NCI-H226 (cell line): ENCODE measurements around the gene SLC37A1.

Source experiments
- DNase-seq: peaks from one replicate; pipeline ENCODE4 v3.0.0-alpha.2; 2015

The SLC37A1 gene

DNA sequence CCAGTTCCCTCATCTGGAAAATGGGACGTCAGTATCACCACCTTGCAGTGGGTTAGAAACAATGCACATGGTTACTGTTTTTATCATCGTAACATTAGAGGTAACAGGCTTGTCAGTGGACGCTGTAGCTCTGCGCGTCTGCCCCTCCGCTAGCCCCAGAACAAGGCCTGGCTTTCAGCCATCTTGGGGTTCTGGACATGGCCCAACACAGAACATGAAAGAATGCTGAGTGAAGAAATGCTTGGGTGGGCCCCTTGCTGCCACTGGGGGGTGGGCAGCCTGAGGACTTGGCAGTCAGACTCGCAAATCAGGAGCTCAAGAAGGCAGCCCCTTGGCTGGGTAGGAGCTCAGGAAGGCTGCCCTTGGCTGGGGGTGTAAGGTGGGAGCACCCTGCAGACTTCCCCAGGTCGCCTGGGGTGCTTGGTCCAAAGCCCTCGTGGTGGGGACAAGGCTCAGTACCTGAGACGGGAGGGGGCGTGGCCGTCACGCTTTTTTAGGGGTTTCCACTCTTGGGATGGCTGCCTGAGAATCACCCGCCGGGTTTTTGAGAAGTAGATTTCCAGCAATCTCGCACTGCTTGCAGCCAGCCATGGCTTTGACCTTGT is 51.7 kb downstream of the SLC37A1 start:
- no peak for DNase-seq

GRCh38 chr21:42565886-42566523 is 52.4 kb downstream of the SLC37A1 start:
- no peak for DNase-seq

- DNase-seq = no peak
These were observed 53.0 kb downstream of the SLC37A1 start for GRCh38 chr21:42566524-42567213.

DNA sequence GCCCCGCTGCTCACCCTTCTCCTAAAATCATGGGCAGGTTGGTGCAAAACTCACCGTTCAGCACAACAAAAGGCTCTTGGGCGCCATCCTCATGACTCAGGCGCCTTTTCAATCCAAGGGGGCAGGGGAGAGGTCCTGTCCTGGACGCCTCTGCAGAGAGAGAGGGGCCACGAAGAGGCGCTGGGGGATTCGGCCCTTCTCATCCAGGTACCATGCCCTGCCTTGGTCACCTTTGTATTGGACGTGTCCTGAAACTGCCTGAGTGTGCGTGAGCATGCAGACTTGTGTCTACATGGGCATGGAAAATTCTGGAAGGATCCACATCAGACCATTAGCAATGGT is 53.5 kb downstream of the SLC37A1 start:
- DNase-seq = no peak

DNA sequence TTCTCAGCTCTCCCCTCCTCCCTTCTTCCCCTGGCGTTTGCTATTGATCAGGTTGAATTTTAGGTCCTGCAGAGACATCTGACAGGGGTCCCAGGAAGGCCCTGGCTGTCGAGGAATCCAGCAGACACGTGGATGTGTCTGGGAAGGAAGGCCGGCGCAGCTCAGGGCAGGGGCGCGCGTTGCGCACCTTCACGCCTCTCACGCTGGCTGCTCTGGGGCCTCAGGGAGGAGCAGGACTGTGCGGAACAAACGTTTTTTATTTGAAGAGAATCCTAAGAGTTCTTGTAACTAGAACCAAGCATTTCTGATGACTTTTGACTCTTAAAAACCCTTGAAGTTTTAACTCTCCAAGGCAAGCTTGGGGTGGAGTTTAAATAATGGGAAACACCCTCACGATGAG is 54.2 kb downstream of the SLC37A1 start:
- DNase-seq = no peak

- DNase-seq = no peak
These were observed 54.7 kb downstream of the SLC37A1 start for GRCh38 chr21:42568376-42568775.

DNA sequence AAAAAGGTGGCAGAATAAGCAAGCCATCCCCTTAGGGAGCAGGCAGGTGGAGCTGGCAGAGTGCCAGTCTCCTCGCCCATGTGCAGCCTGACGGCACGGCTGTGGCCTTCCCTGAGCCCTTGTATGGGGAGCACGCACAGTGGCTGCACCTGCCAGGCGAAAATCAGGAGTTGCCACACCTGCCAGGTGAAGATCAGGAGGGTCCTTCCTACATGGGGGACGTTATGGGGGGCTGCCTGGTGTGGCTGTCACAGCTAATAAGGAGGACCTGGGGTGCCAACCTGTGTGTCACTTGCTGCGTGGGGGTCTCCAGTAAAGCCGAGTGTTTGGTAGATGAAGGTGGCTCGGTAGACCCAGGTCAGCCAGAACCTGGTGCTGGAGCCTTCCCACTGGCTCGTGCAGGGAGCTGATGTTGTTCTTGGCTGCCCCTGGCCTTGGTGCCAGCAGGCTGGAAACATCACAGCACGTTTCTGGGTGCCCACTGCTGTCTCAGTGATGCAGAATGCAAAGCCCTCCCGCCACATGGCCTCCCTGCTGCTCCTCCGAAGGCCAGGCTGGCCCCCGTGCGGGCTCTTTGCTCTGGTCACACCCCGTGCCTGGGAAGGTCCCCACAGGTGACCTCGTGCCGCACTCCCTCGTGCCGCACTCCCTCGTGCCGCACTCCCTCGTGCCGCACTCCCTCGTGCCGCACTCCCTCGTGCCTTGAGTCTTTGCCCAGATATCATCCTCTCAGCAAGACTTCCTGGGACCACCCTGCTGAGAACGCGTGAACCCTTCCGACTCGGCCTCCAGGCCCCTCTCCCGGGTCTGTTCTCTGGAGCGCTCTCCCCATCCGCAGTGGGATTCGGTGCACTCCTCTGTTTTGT is 55.4 kb downstream of the SLC37A1 start:
- no peak for DNase-seq

GRCh38 chr21:42569732-42570301 is 56.2 kb downstream of the SLC37A1 start:
- DNase-seq = no peak

DNA sequence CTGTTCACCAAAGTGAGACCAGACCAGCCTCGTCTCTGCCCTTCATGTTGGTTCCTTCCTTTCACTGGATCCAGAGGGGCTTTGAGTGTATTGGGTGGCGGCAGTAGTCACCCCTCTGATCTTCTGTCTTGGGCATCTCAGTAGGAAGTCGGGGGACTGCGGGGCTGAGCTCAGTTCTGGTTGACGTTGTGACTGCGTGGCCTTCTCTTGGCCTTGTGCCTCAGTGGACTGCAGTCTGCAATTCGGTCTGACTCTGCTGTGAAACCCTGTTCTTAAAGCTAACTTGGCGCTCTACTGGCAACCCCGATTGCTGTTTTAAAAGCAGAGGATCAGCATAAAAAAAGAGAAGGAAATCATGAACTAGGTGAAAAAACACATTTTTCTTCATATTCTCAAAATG is 56.7 kb downstream of the SLC37A1 start:
- DNase-seq = no peak

- DNase-seq = no peak
These were observed 57.3 kb downstream of the SLC37A1 start for GRCh38 chr21:42570841-42571387.

GRCh38 chr21:42571391-42572150 is 57.9 kb downstream of the SLC37A1 start:
- DNase-seq = no peak

DNA sequence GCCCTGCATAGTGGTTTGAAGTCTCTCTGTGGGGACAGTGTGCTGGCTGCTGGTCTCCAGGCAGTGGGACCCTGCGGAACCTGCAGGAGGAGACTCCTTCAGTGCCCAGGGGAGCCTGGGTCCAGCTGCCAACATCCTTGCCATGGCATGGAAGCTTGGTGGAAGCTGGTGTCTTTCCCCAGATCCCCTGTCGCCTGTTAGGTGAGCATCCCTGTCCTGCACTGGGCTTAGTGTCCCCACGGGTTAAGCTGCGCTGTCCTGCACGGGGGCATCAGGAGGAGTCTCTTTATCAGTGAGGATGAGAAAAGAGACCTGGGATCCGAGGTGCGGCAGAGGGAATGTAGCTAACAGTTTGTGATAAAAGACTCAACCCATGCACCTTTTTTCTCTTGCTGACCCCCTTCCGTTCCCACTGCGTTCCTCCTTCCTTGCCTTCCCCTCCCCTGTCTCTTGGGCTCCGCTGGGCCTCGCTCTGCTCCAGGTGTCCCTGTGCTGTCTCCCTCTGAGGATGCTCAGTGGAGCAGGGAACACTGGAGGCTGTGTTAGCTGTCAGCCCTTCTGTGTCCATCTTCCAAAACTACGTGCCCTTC is 59.3 kb downstream of the SLC37A1 start:
- DNase-seq = no peak

DNA sequence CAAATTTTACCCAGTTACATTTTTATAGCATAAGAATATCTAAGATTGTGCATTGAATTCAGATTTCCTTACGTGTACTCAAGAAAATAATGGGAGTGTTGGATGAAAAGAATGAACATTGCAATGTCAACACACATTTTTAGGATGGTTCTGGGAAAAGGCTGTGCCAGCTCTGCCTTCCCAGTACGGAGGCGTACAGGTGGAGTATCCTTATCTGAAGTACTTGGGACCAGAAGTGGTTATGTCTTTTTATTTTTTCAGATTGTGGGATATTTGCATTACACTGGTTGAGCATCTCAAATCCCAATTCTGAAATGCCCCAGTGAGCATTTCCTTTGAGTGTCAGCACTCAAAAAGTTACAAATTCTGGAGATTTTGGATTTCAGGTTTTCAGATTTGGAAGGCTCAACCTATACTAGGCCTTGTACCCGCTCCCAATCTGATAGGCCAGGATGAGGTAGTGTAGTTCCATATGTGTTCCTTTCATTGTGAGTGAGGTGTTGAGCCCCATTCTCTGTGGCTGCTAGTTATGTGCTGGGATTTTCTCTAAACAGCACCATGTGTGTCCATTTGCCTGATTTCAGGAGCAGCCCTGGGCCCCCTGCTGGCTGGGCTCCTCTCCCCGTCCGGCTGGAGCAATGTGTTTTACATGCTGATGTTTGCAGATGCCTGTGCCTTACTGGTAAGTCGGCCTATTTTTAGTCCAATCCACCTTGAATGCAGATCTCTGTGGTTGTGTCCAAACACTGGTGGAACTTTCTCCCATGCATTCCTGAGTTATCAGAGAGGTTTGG is 60.8 kb downstream of the SLC37A1 start:
- no peak for DNase-seq

GRCh38 chr21:42575111-42575510 is 61.5 kb downstream of the SLC37A1 start:
- DNase-seq = no peak

DNA sequence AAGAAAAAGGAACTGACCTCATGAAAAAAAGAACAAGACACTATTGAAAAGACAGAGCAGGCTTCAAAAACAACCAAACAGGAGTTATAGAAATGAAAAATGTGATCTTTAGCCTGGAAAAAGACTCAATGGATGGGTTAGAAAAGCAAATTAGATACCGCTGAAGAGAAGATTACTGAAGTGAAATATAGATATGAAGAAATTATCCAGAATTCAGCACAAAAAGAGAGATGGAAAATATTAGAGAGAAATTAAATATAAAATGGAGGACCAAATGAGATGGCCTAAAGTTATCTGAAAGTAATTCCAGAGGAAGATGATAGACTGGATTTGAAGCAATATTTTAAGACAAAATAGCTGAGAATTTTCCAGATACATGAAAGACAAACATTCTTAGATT is 63.0 kb downstream of the SLC37A1 start:
- DNase-seq = no peak

DNA sequence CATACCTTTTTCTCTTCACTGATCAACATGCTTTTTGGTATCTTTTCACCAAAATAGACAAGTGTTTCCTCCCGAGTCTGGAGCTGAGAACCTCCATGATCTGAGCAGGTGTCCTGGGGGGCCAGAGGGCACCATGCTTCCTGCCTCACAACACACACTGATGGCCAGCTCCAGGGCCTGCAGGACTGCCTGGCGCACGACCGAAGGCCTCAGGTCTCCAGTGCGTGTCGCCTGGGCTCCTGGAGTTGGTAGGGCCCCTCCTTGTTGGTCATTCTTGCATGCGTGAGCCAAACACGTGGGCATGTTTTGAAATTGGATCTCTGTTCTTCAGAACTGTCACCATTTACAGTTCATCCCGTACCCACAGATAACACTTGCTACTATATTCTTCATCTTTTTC is 64.4 kb downstream of the SLC37A1 start:
- DNase-seq = no peak

DNA sequence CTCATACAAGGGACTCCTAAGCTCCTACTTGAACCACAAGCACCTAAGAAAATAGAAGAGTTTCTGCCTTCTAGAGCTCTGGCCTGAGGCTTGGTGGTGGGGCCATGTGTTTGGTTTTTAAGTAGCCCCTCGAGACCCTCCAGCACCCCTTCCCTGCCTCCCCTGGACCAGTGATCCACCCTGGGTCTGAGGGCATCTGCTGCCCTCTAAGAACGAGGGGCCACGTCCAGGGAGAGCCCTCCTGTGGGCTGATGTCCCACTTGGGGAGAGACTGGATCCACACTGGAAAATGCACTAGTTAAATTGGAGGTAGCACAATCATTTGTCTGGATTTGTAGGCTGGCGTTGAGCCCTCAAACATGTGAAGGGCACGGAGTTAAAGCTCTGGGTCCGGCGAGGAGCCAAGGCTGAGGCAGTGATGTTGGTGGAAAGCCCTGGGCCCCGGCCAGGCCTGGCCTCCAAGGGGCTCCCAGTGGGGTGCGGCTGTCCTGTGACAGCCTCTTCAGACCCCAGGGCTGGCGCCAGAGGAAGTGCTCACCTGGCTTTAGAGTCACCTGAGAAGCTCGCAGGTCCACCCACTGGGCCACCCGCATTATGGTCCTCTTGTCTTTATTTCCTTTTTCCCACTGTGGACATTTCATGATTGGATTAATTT is 65.2 kb downstream of the SLC37A1 start:
- DNase-seq = no peak

DNA sequence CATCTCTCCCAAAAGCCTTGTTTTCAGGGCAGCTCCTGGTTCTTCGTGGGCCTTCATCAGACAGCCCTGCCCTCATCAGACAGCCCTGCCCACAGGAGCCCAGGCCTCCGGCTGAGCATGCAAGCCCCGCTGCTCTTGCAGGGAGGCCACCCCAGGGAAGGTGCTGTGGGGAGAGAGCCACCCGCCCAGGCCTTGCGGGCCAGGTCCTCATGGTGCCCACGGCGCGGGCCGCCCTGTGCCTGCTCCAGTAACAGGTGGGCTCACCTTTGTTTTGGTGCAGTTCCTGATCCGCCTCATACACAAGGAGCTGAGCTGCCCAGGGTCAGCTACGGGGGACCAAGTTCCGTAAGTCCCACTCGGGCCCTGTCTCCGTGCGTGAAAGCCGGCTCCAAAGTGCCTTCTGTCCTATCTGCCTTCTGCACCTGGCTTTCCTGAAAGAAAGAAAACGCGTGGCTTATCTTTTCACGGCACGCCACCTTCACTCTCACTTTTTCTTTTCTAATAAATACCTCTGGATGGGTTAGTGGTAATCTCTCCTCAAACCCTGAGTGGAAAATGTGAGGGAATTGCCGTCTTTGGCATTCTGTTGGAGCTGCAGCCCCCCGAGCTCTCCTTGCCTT is 65.9 kb downstream of the SLC37A1 start:
- DNase-seq = no peak

DNA sequence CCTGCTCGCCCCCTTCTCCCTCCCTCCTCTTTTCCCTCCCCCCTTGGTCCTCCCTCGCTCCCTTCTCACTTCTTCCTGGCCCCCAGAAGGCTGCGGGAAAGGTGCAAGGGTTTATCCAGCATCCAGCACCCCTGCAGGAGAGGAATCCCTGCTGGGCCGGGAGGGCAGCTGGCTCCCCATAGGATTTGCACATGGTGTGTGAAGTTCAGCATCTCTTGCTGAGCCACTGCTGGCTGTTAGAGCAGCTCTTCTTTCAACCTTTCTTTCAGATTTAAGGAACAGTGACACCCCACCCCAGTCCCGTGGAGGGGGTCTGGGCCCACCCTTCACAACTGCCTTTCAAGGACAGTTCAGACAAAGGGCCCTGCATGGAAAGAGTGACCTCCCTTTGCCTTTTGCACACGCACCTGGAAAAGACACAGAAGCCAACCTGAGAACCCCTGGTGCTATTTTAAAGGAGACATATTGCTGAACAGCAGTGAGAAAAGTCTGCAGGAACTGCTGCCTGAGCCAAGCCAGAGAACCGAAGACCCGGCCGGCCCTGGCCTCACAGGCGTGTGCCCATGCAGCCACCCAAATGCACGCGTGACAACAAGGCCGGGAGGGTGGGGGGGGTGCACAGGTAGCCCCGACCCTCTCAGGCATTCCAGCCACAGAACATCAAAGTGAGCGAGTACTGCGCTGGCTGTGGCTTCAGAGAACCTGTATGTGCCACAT is 66.6 kb downstream of the SLC37A1 start:
- no peak for DNase-seq
